ENCODE results near the gene LRPPRC.

- TF ChIP-seq ZBTB11 (CRISPR knock-in tag; IDR thresholded peaks at IDR 0.05) (no peak), REST (IDR thresholded peaks at IDR 0.05; ENCODE audit: low read depth, low read length) (no peak)
Measured at GRCh38 chr2:43837033-43837432, 158.8 kb downstream of the LRPPRC start.
